HG02870 (cell line): Measurements from ENCODE around the gene EGR2.

ENCODE experiments used
- ATAC-seq: cut with Tn5 transposase; IDR thresholded peaks from one replicate; pipeline ENCODE4 v1.9.1; 2021; ENCODE audit warnings: mild to moderate bottlenecking, moderate library complexity; ENCODE audit not compliant: unreplicated experiment

Gene EGR2

GRCh38 chr10:62818426-62819011 is 2.4 kb upstream of the EGR2 start:
- ATAC-seq = no peak

GRCh38 chr10:62817766-62818425 is 1.7 kb upstream of the EGR2 start:
- peak; percentile 27 for ATAC-seq

- ATAC-seq = no peak
Observed at GRCh38 chr10:62817121-62817765, 1.1 kb upstream of the EGR2 start.

GRCh38 chr10:62816076-62816330 is 163 bp downstream of the EGR2 start:
- ATAC-seq = no peak

GRCh38 chr10:62815381-62816075 is 638 bp downstream of the EGR2 start:
- no peak for ATAC-seq

GRCh38 chr10:62814756-62815380 is 1.3 kb downstream of the EGR2 start:
- no peak for ATAC-seq

GRCh38 chr10:62813981-62814380 is 2.2 kb downstream of the EGR2 start:
- ATAC-seq = no peak

- ATAC-seq = no peak
Observed at GRCh38 chr10:62813453-62813852, 2.7 kb downstream of the EGR2 start.

- ATAC-seq = no peak
Observed at GRCh38 chr10:62812672-62813439, 3.3 kb downstream of the EGR2 start.

- ATAC-seq = peak; percentile 50
Observed at GRCh38 chr10:62811159-62811875, 4.8 kb downstream of the EGR2 start.

GRCh38 chr10:62810156-62810902 is 5.8 kb downstream of the EGR2 start:
- ATAC-seq = no peak

GRCh38 chr10:62806251-62806650 is 9.9 kb downstream of the EGR2 start:
- no peak for ATAC-seq

GRCh38 chr10:62805231-62806099 is 10.7 kb downstream of the EGR2 start:
- ATAC-seq = peak; percentile 2

GRCh38 chr10:62804356-62805230 is 11.6 kb downstream of the EGR2 start, which contains the start of gene ADO:
TSS of gene ADO (plus strand) at chr10:62804720. CDS start at chr10:62805060, 340 bp downstream.
- peak; percentile 85 for ATAC-seq

GRCh38 chr10:62803724-62804355 is 12.3 kb downstream of the EGR2 start:
- ATAC-seq = peak; percentile 2

- no peak for ATAC-seq
Observed at GRCh38 chr10:62801871-62802270, 14.3 kb downstream of the EGR2 start.

- no peak for ATAC-seq
Observed at GRCh38 chr10:62796896-62797295, 19.3 kb downstream of the EGR2 start.
